GM19395 (cell line): Measurements from ENCODE around the gene CCNA2.

Experiments
- ATAC-seq: cut with Tn5 transposase; IDR thresholded peaks from one replicate; pipeline ENCODE4 v1.9.1; 2021; ENCODE audit warnings: mild to moderate bottlenecking, moderate library complexity; ENCODE audit not compliant: unreplicated experiment

CCNA2 gene

DNA sequence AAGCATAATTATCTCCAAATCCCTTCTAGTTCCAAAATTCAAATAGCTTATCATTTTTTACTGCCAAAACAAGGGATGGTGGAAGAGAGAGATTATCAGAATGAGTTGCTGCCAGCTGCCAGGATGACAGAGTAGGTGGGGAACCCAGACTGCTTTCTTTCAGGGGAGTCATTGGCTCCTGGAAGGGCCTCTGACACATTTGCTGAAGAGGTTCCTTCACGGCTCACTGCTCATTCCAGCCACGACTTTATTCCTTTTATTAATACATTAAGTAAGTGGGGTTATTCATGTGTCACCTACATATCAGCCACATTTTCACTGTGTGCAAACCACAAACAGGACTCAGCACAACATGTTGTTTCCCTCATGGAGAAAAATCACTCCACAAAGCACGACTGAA lies 46.1 kb downstream of the CCNA2 start:
- ATAC-seq: peak; percentile 55

DNA sequence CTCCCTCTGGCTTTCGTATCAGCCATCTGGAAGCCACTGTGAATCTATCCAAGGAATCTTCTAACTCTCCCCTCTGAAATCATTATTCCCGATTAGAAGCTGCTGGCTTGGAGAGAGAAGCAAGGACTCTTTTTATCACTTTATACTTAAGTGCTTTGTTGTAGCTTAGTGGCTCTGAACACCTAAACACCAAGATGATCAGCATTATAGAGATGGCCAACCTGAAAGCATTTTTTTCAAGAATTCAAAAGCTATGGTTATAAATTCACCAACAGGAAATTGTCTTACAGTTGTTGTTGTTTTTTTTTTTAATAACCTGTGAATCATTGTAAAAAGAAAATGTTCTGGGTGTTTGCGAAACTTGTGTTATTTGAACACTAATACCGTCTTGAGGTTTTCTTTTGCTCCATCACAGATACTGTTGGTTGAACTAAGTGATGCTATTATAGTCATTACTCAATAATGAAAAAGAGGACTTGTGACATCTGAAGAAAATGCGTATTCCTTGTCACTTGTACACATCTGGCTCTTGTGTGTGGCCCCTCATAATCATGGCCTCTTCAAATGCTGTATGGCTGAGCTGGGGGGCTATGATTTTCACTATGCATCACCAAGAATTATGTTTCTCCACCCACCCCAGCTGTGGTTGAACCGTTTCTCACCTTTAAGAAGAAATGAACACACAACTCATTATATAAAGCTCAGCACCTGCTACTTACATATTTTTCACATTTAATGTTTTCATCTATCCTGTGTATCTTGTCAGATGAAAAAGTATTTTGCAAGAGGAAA lies 46.9 kb downstream of the CCNA2 start:
- ATAC-seq: no peak

DNA sequence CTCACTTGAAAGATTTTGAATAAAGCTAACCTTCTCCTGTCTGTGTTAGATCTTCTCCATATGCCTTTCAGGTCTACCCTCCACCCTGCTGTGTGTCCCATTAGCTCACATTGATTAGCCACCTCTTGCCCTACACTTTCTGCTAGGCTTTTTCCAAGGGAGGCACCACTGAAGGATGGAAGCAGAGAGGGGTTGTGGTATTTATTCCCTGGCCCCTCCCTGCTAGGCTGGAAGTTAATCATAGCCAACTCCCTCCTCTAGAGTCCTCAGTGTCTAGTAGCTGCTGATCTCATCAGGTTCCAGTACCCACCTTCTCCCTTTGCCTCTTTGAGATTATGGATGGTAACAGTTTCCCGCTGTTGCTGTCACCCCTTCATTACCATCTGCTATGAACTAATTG lies 49.8 kb downstream of the CCNA2 start:
- no peak for ATAC-seq

DNA sequence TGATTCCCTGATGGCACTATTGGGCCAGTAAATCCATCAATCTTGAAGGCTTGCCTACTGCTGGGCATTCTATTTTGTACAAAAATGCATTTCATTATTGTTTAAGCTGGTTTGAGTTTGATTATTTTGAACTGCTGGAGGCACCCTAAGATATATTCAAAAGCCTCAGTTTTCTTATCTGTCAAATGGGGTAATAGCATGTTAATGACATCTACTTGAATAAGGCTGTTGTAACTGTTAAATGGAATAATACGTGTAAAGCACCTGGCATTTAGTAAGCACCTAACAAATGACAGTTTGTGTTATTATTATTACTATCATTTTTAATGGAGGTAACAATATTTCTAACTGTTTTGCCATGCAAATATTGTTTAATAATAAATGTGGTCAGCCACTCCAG lies 51.8 kb downstream of the CCNA2 start:
- no peak for ATAC-seq

DNA sequence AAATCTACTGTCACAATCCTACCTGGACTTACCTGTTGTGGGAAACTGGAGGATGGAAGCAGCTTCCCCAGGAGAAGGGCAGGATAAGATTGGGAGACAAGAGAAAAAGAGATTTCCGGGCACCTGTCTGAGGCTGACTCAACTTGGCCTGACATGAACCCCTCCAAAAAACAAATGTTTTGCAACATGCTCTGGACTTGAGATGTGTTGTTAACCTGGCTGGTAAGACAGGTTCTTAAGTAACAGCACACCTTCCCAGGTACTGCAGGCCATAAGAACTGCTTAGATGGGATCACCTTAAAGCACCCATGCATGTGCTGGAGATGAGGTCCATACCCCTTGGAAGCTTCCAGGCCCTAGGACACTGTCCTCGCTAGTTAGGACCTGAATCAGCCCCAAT lies 54.3 kb downstream of the CCNA2 start:
- ATAC-seq: no peak

DNA sequence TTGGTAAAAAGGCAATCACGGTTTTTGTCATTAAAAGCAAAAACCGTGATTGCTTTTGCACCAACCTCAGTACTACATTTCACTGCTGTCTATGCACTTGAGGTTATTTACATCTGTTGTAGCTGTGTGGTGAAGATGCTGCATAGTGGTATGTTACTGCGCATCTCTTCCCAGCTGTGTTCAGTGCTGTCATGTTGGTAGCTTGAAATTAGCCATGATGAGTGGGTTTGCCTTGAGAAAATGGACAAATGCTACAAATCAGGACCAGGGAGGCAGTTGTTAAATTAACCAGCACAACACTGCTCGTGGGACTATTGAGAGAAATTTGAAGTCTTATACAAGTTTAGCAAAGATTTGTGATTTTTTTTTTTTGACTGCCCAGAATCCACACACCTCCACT lies 56.5 kb downstream of the CCNA2 start:
- ATAC-seq: no peak
